Left lung (tissue), 10 donors: ENCODE data around the gene CPXM2. TPM values are rescaled to one million over a fixed set of nuclear protein-coding genes. Genes with fewer than 3 reads are reported as not detected.

Experiments
- ATAC-seq: fragments of 200-7000 bp; cut with Tn5 transposase; one replicate; pipeline ENCODE4 v1.9.1; 2020; ENCODE audit warnings: moderate library complexity
- DNase-seq, 4 donors: peaks; one replicate each; pipeline ENCODE4 v3.0.0-alpha.2; 2013 to 2020
- H3K27ac ChIP-seq, 2 donors: fragments of 200-600 bp; sonication (generic) in 1 of 2; one replicate each; pipeline versions ENCODE4 v1.5.0 to v1.8.0; 2020 to 2021
- H3K27me3 ChIP-seq, 2 donors: fragments of 200-600 bp; sonication (generic) in 1 of 2; one replicate each; pipeline versions ENCODE4 v1.5.0 to v1.8.0; 2020 to 2021
- H3K36me3 ChIP-seq, 2 donors: fragments of 200-600 bp; sonication (generic) in 1 of 2; one replicate each; pipeline versions ENCODE4 v1.5.0 to v1.8.0; 2020 to 2021
- H3K4me1 ChIP-seq, 2 donors: fragments of 200-600 bp; one replicate each; pipeline ENCODE4 v1.8.0; 2021
- H3K4me3 ChIP-seq, 2 donors: fragments of 200-600 bp; sonication (generic) in 1 of 2; one replicate each; pipeline versions ENCODE4 v1.5.0 to v1.8.0; 2020 to 2021; ENCODE audit warnings: mild to moderate bottlenecking in 1 of 2
- H3K9me3 ChIP-seq, 2 donors: fragments of 200-600 bp; sonication (generic) in 1 of 2; one replicate each; pipeline versions ENCODE4 v1.5.0 to v1.8.0; 2020 to 2021
- CTCF ChIP-seq, 2 donors: fragments of 200-600 bp; sonication (generic) in 1 of 2; IDR thresholded peaks; one replicate each; pipeline versions ENCODE4 v1.5.0 to v1.8.0; 2021; ENCODE audit warnings: antibody characterized with exemption in 2 of 2
- intact Hi-C, 2 donors: fragments of 100-400 bp; cut with DNase I; formaldehyde crosslinking; loops; one replicate each; pipeline versions ENCODE4 v1.11.2 to v1.14.2; 2022
- polyA plus RNA-seq, 6 donors: library from polyadenylated mRNA; unstranded; fragments of 120-200 nt; gene quantifications; one replicate each; pipeline ENCODE4 v1.2.1, GENCODE V29; 2013; ENCODE audit not compliant: insufficient read length in 6 of 6
- total RNA-seq, 2 donors: library from RNA; stranded (reverse); fragmentation: NEBNext Ultra II Directional; extraction: Animal tissue kit (Norgen Biotek cat#: 25700); gene quantifications; one replicate each; pipeline ENCODE4 v1.2.1, GENCODE V29; 2021
- donor health status: DM: no; HTN: yes; CAD: no.
- donor health status: DM: no; HTN: no; CAD: no.

CPXM2 gene
- total and polyA plus RNA-seq, 8 donors: 1.5 to 6.5 (median 2.6) TPM

DNA sequence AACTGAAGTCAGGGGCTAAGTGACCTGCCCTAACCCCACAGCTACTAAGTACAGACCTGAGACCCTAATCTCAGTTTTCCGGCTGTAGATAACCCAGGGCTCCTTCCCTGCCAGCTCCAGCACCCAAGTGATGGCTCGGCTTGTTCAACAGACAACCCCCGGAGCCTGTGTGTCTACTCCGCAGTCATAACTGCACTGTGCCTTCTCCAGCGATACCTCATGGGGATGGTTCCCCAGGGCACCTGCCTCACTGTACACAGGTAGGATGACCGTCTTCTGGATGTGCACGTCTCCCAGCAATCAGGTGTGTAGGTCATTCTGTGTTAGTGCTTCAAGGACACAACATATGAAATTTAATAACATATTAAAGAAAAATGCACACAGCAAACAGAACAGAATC lies 37.1 kb downstream of the CPXM2 start:
- no peak for DNase-seq
- no peak for TF ChIP-seq CTCF (IDR thresholded peaks at IDR 0.05)
- intact Hi-C loops: no loop called here

GRCh38 chr10:123854003-123854402 lies 37.6 kb downstream of the CPXM2 start:
- H3K27me3 ChIP-seq: peaks cover 0 to 25% of the 10 kb centered on the region in 2 donors
- no peak for ATAC-seq
- intact Hi-C loops: no loop called here
- no peak for TF ChIP-seq CTCF (IDR thresholded peaks at IDR 0.05)
- H3K4me1 ChIP-seq: no peaks in the 10 kb centered on the region
- DNase-seq: no peak
- no peaks in the 10 kb centered on the region for H3K9me3 ChIP-seq
- H3K27ac ChIP-seq: no peak overlapping the region
- no peak overlapping the region for H3K4me3 ChIP-seq
- H3K36me3 ChIP-seq: no peaks in the 10 kb centered on the region

More for the DNA sequence above, 37.1 kb downstream of the CPXM2 start:
- Histone ChIP-seq H3K36me3 (no peaks in the 10 kb centered on the region), H3K9me3 (no peaks in the 10 kb centered on the region), H3K4me1 (no peaks in the 10 kb centered on the region), H3K4me3 (no peak overlapping the region), H3K27ac (no peak overlapping the region), H3K27me3 (peaks cover 0 to 25% of the 10 kb centered on the region in 2 donors)
- ATAC-seq: no peak

DNA sequence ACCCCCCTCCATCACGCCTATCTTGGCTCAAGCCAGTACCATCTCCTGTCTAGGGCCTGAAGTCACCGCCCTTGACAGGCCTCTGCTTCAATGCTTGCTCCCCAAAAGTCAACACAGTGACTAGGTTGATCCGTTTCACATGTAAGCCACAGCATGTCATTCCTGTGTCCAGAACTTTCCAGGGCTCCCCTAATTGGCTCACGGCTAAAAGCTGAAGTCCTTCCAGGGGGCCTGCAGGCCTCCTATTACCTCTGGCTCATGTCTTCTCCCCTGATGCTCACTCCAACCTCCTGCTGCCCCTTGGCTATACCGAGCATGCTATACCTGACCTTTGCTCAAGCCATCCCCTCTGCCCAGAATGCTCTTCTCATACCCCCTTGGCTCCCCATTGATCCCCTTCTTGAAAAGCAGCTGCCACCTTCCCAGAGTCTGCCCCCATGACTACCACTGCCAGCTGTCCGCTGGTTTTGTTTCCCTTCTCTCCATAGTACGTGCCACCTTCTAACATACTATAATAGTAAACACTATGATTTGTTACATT lies 39.1 kb downstream of the CPXM2 start:
- TF ChIP-seq CTCF (IDR thresholded peaks at IDR 0.05): no peak
- Histone ChIP-seq H3K4me1 (peaks cover 0 to 3% of the 10 kb centered on the region in 2 donors), H3K9me3 (no peaks in the 10 kb centered on the region), H3K27me3 (peaks cover 0 to 25% of the 10 kb centered on the region in 2 donors), H3K36me3 (no peaks in the 10 kb centered on the region), H3K4me3 (no peak overlapping the region), H3K27ac (no peak overlapping the region)
- intact Hi-C loops: no loop called here
- DNase-seq: no peak
- no peak for ATAC-seq

GRCh38 chr10:123848564-123849457 lies 42.8 kb downstream of the CPXM2 start:
- no peak overlapping the region for H3K27ac ChIP-seq
- intact Hi-C loops: no loop called here
- ATAC-seq: no peak

More at GRCh38 chr10:123848564-123849457, 42.8 kb downstream of the CPXM2 start:
- no peak for TF ChIP-seq CTCF (IDR thresholded peaks at IDR 0.05)
- Histone ChIP-seq H3K4me1 (peaks cover 0 to 3% of the 10 kb centered on the region in 2 donors), H3K27me3 (peaks cover 0 to 7% of the 10 kb centered on the region in 2 donors), H3K4me3 (no peak overlapping the region), H3K36me3 (no peaks in the 10 kb centered on the region), H3K9me3 (no peaks in the 10 kb centered on the region)
- DNase-seq: no peak
